Measurements from ENCODE around the gene ZNF20.

The ZNF20 gene

GRCh38 chr19:12162513-12162881 lies 22.3 kb upstream of the ZNF20 start:
- Histone ChIP-seq H3K4me3 (peak overlapping the region; percentile 88), H3K27ac (peak overlapping the region; percentile 94 to 98)
- TF ChIP-seq, protein P1, sequence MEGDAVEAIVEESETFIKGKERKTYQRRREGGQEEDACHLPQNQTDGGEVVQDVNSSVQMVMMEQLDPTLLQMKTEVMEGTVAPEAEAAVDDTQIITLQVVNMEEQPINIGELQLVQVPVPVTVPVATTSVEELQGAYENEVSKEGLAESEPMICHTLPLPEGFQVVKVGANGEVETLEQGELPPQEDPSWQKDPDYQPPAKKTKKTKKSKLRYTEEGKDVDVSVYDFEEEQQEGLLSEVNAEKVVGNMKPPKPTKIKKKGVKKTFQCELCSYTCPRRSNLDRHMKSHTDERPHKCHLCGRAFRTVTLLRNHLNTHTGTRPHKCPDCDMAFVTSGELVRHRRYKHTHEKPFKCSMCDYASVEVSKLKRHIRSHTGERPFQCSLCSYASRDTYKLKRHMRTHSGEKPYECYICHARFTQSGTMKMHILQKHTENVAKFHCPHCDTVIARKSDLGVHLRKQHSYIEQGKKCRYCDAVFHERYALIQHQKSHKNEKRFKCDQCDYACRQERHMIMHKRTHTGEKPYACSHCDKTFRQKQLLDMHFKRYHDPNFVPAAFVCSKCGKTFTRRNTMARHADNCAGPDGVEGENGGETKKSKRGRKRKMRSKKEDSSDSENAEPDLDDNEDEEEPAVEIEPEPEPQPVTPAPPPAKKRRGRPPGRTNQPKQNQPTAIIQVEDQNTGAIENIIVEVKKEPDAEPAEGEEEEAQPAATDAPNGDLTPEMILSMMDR (IDR thresholded peaks at IDR 0.05), result no peak
- DNase-seq (ENCODE audit: low spot score), result no peak

DNA sequence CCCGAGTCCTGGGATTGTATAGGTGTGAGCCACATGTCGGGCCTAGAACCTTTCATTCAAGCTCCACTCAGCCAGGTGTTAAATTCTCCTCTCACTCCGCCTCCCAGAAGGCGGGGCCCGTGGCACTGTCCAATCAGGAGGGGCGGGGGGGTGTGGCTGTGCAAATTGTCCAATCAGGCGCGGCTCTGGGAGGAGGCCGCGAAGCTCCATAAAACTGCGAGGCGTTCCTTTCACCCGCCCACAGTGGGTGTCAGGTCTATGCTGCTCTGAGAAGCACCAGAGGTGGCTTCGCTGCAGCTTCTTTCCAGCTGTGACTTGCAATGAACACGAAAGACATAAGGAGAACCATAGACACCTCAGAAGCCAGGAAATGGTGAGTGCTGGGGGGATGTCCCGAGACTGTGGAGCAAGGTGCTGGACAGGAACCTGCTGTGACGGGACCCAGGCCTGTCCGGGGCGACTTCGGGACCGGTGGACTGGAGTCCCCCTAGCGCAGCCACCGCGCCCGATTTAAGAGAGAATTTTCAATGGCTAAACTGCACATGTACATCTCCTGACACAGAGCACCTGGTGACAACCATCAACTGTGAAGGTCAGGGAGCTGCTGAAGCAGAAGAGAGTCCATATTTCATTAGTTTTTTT lies 19.7 kb upstream of the ZNF20 start:
- H3K27ac ChIP-seq, result no peak overlapping the region
- no peak overlapping the region for H3K4me3 ChIP-seq
- TF ChIP-seq, protein P1 (IDR thresholded peaks at IDR 0.05), result no peak
- DNase-seq (ENCODE audit: low spot score), result no peak

- TF ChIP-seq, protein P1 (IDR thresholded peaks at IDR 0.05), result no peak
- peak; percentile 91 for DNase-seq (ENCODE audit: low spot score)
- Histone ChIP-seq H3K27ac (peak within 1 kb of the TSS; percentile 50 to 89), H3K4me3 (peak within 1 kb of the TSS; percentile 92)
Observed at GRCh38 chr19:12156223-12157058, 16.3 kb upstream of the ZNF20 start, which contains the start of gene ZNF625. TSS of gene ZNF625 (minus strand) at chr19:12156734. CDS start at chr19:12156558, 176 bp downstream.

- peak overlapping the region; percentile 2 to 50 for H3K27ac ChIP-seq
- TF ChIP-seq, protein P1 (IDR thresholded peaks at IDR 0.05), result no peak
- DNase-seq (ENCODE audit: low spot score), result no peak
- H3K4me3 ChIP-seq, result peak overlapping the region; percentile 92
Observed at GRCh38 chr19:12155324-12155860, 15.2 kb upstream of the ZNF20 start.

- Histone ChIP-seq H3K4me3 (no peak overlapping the region), H3K27ac (no peak overlapping the region)
- DNase-seq (ENCODE audit: low spot score), result no peak
- TF ChIP-seq, protein P1 (IDR thresholded peaks at IDR 0.05), result no peak
Observed at GRCh38 chr19:12145348-12145747, 5.2 kb upstream of the ZNF20 start.

- TF ChIP-seq, protein P1 (IDR thresholded peaks at IDR 0.05), result no peak
- DNase-seq (ENCODE audit: low spot score), result no peak
- peak overlapping the region; percentile 90 for H3K4me3 ChIP-seq
- no peak overlapping the region for H3K27ac ChIP-seq
Observed at GRCh38 chr19:12141405-12141736, 1.2 kb upstream of the ZNF20 start.

Measured in coronary artery (tissue), 2 donors.